Measurements from ENCODE around the gene VDR.

DNA sequence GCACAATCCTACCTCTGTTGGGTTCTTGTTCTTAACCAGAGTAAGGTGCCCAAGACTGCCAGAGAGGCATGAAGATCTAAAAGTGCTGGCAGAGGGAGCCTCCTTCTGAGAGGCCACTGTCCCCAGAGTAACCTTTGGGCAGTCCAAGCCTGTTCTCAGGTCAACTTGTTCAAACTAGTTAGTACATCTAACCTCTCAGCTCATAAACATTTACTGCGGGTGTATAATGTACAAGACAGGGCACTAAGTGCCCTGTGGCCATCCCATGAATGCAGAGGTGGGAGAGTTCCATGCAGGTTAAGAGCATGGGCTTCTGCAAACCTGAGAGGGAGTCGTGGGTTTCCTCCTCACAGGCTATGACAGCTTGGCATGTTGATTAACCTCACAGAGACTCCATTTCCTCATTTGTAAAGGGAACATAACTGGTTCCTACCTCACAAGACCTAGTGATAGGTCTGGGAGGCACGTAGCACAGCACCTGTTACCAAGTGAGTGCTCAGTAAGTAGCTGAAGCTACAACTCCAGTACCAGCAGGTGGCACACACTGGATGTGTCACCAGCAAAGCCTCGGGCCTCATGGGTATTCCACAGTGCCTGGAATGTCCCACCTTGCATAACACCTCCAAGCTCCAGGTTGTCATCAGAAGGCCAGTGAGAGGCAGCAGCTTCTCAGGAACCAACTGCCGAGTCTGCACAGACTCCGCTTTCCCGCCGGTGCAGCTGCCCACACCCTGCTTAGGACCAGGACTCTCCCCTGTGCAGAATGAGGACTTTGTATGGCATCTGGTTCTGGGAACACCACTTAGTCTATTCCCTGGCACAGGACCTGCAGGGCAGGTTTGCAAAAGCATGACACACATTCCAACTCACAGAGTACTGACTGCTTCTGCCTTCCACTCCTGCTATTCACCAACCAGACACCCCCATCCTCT lies 4.4 kb downstream of the VDR start:
- TF ChIP-seq, protein P1, sequence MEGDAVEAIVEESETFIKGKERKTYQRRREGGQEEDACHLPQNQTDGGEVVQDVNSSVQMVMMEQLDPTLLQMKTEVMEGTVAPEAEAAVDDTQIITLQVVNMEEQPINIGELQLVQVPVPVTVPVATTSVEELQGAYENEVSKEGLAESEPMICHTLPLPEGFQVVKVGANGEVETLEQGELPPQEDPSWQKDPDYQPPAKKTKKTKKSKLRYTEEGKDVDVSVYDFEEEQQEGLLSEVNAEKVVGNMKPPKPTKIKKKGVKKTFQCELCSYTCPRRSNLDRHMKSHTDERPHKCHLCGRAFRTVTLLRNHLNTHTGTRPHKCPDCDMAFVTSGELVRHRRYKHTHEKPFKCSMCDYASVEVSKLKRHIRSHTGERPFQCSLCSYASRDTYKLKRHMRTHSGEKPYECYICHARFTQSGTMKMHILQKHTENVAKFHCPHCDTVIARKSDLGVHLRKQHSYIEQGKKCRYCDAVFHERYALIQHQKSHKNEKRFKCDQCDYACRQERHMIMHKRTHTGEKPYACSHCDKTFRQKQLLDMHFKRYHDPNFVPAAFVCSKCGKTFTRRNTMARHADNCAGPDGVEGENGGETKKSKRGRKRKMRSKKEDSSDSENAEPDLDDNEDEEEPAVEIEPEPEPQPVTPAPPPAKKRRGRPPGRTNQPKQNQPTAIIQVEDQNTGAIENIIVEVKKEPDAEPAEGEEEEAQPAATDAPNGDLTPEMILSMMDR (IDR thresholded peaks at IDR 0.05; ENCODE audit: low read depth, low read length, poor library complexity, severe bottlenecking): peak; percentile 24
- no peak for TF ChIP-seq EZH2phosphoT487 (IDR thresholded peaks at IDR 0.05; ENCODE audit: borderline replicate concordance, low read length)
